ENCODE measurements around the gene DNER.

DNER gene

DNA sequence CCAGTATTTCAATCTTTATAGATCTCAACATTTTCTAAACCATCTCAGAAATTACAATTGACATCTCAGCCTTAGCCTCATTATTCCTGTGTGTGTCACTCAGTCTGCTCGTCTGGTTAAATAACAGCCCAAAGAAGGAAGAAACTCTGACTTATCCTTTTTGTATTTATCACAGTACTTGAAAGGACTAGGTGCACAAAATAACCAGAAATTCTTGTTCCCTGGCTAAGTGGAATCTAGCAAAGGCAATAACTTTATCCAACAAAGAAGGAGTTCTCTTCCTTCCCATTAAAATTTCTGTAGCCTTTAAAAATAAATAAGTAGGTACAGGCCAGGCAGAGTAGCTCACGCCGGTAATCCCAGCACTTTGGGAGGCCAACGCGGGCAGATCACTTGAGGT is 303.4 kb downstream of the DNER start:
- H3K27me3 ChIP-seq = no peaks in the 10 kb centered on the region
- TF ChIP-seq, protein P1, sequence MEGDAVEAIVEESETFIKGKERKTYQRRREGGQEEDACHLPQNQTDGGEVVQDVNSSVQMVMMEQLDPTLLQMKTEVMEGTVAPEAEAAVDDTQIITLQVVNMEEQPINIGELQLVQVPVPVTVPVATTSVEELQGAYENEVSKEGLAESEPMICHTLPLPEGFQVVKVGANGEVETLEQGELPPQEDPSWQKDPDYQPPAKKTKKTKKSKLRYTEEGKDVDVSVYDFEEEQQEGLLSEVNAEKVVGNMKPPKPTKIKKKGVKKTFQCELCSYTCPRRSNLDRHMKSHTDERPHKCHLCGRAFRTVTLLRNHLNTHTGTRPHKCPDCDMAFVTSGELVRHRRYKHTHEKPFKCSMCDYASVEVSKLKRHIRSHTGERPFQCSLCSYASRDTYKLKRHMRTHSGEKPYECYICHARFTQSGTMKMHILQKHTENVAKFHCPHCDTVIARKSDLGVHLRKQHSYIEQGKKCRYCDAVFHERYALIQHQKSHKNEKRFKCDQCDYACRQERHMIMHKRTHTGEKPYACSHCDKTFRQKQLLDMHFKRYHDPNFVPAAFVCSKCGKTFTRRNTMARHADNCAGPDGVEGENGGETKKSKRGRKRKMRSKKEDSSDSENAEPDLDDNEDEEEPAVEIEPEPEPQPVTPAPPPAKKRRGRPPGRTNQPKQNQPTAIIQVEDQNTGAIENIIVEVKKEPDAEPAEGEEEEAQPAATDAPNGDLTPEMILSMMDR (IDR thresholded peaks at IDR 0.05; ENCODE audit: low read depth, low read length) = no peak
- H3K4me3 ChIP-seq (ENCODE audit: low read depth, low read length) = no peak overlapping the region
- H3K4me1 ChIP-seq = no peaks in the 10 kb centered on the region
- no peaks in the 10 kb centered on the region for H3K36me3 ChIP-seq
- no peak for DNase-seq
- H3K9me3 ChIP-seq = no peaks in the 10 kb centered on the region; the same call in 1 of the 2 replicates

GRCh38 chr2:229410264-229410663 is 304.1 kb downstream of the DNER start:
- Histone ChIP-seq H3K4me3 (ENCODE audit: low read depth, low read length) (no peak overlapping the region), H3K9me3 (no peaks in the 10 kb centered on the region; the same call in 1 of the 2 replicates), H3K4me1 (no peaks in the 10 kb centered on the region), H3K27me3 (no peaks in the 10 kb centered on the region), H3K36me3 (no peaks in the 10 kb centered on the region)
- DNase-seq = no peak
- TF ChIP-seq, protein P1 (IDR thresholded peaks at IDR 0.05; ENCODE audit: low read depth, low read length) = no peak

- Histone ChIP-seq H3K27me3 (no peaks in the 10 kb centered on the region), H3K9me3 (no peaks in the 10 kb centered on the region; the same call in 1 of the 2 replicates), H3K4me1 (no peaks in the 10 kb centered on the region), H3K36me3 (no peaks in the 10 kb centered on the region), H3K4me3 (ENCODE audit: low read depth, low read length) (no peak overlapping the region)
- DNase-seq = no peak
- TF ChIP-seq, protein P1 (IDR thresholded peaks at IDR 0.05; ENCODE audit: low read depth, low read length) = no peak
Measured at GRCh38 chr2:229409751-229410181, 304.6 kb downstream of the DNER start.

DNA sequence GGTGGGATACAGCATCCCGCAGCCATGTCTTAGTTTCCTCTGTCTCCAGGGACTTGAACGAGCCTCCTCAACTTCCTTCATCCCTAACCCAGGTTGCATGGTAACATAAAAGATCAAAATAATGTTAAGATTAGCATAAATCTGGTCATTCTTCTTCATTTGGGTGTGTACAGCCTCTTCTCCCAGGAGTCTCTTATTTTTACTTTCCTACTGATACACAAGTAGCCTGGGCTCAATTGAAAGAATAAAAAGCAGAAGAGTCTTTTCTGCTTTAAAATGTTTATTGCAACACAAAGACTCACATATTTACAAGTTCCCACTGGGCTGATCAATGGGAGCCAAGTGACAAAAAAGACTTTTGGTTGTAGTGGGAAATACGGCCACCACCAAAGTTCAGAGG is 305.4 kb downstream of the DNER start:
- Histone ChIP-seq H3K4me3 (ENCODE audit: low read depth, low read length) (no peak overlapping the region), H3K9me3 (no peaks in the 10 kb centered on the region), H3K27me3 (no peaks in the 10 kb centered on the region), H3K36me3 (no peaks in the 10 kb centered on the region), H3K4me1 (no peaks in the 10 kb centered on the region)
- TF ChIP-seq, protein P1 (IDR thresholded peaks at IDR 0.05; ENCODE audit: low read depth, low read length) = no peak
- DNase-seq = no peak

DNA sequence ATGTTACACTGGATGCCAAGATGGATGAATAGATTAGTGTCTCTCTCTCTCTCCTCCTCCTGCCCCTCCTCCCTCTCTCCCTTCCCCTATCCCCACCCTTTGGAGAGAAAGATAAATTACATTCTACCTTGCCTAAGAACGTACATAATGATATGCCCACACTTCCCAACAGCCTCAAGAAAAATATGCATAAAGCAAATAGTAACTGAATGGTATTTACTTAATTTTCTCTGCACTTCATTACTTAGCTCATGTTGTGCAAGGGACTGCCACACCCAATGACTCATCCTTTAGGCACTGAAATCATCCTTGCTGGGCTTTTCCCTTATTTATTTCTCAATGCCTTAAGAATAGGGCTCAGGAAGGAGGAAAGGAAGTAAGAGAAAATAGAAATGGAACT is 306.0 kb downstream of the DNER start:
- Histone ChIP-seq H3K27me3 (no peaks in the 10 kb centered on the region), H3K9me3 (no peaks in the 10 kb centered on the region), H3K36me3 (no peaks in the 10 kb centered on the region), H3K4me1 (no peaks in the 10 kb centered on the region), H3K4me3 (ENCODE audit: low read depth, low read length) (no peak overlapping the region)
- DNase-seq = no peak
- TF ChIP-seq, protein P1 (IDR thresholded peaks at IDR 0.05; ENCODE audit: low read depth, low read length) = no peak

- no peak overlapping the region for H3K4me3 ChIP-seq (ENCODE audit: low read depth, low read length)
- H3K36me3 ChIP-seq = no peaks in the 10 kb centered on the region
- H3K9me3 ChIP-seq = no peaks in the 10 kb centered on the region
- H3K4me1 ChIP-seq = no peaks in the 10 kb centered on the region
- TF ChIP-seq, protein P1 (IDR thresholded peaks at IDR 0.05; ENCODE audit: low read depth, low read length) = no peak
- no peaks in the 10 kb centered on the region for H3K27me3 ChIP-seq
- no peak for DNase-seq
Measured at GRCh38 chr2:229407170-229407569, 307.2 kb downstream of the DNER start.
